NCI-H524 treated with DMSO at 0.1 percent for 48 hours (cell line): ENCODE data around the gene SLC35F5.
"Not testable (repeated sequence)": the region's sequence is repeated elsewhere in the genome, so short reads cannot be mapped to it uniquely, and the experiment has no call there.

Source experiments
- DNase-seq: peaks from one replicate; lab custom pipeline; 2025; lab: John Stamatoyannopoulos, UW

SLC35F5 gene

GRCh38 chr2:113697516-113697915 is 58.9 kb downstream of the SLC35F5 start:
- DNase-seq = no peak

- DNase-seq = no peak
These were observed 62.0 kb downstream of the SLC35F5 start for GRCh38 chr2:113694438-113694837.

GRCh38 chr2:113692698-113693428 is 63.6 kb downstream of the SLC35F5 start:
- no peak for DNase-seq

GRCh38 chr2:113690871-113691270 is 65.6 kb downstream of the SLC35F5 start:
- DNase-seq = not testable (repeated sequence)

- no peak for DNase-seq
These were observed 69.9 kb downstream of the SLC35F5 start for GRCh38 chr2:113686537-113686936.

GRCh38 chr2:113685471-113685870 is 71.0 kb downstream of the SLC35F5 start:
- no peak for DNase-seq

- no peak for DNase-seq
These were observed 77.0 kb downstream of the SLC35F5 start for GRCh38 chr2:113679457-113679856.

GRCh38 chr2:113677330-113677729 is 79.1 kb downstream of the SLC35F5 start:
- DNase-seq = no peak

- DNase-seq = no peak
These were observed 79.7 kb downstream of the SLC35F5 start for GRCh38 chr2:113676623-113677266.

GRCh38 chr2:113675875-113676274 is 80.6 kb downstream of the SLC35F5 start:
- DNase-seq = no peak

- DNase-seq = no peak
These were observed 84.0 kb downstream of the SLC35F5 start for GRCh38 chr2:113672326-113672932.

GRCh38 chr2:113669013-113669412 is 87.4 kb downstream of the SLC35F5 start:
- peak; percentile 79 for DNase-seq

GRCh38 chr2:113664761-113665533 is 91.5 kb downstream of the SLC35F5 start:
- not testable (repeated sequence) for DNase-seq

- not testable (repeated sequence) for DNase-seq
These were observed 93.0 kb downstream of the SLC35F5 start for GRCh38 chr2:113663285-113664060.
